ENCODE data around the gene THUMPD1.

DNA sequence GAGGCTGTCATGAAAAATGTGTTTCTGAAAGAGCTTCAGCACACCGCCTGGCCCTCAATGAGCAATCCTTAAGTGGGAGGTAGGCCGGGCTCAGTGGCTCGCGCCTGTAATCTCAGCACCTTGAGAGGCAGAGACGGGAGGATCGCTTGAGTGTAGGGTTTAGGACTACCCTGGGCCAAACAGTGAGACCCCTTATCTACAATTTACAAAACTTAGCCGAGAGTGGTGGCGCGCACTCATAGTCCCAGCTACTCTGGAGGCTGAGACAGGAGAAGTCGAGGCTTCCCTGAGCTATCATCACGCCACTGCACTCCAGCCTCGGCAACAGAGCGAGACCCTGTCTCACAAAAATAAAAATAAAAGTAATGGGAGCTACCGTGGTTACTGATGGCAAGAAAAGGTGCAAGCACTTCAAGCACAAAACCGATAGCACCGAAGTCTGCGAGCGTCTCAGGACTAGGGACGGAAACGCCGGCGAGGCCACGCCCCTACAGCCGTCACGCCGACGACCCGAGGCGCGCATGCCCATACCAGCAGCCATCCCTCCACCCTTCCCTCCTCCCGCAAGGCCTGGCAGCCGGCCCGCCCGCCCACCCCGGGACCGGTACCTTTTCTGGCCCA is 607 bp downstream of the THUMPD1 start:
- TF ChIP-seq, protein P1, sequence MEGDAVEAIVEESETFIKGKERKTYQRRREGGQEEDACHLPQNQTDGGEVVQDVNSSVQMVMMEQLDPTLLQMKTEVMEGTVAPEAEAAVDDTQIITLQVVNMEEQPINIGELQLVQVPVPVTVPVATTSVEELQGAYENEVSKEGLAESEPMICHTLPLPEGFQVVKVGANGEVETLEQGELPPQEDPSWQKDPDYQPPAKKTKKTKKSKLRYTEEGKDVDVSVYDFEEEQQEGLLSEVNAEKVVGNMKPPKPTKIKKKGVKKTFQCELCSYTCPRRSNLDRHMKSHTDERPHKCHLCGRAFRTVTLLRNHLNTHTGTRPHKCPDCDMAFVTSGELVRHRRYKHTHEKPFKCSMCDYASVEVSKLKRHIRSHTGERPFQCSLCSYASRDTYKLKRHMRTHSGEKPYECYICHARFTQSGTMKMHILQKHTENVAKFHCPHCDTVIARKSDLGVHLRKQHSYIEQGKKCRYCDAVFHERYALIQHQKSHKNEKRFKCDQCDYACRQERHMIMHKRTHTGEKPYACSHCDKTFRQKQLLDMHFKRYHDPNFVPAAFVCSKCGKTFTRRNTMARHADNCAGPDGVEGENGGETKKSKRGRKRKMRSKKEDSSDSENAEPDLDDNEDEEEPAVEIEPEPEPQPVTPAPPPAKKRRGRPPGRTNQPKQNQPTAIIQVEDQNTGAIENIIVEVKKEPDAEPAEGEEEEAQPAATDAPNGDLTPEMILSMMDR (conservative IDR thresholded peaks at IDR 0.05) = no peak
- TF ChIP-seq EZH2 (IDR thresholded peaks at IDR 0.05; ENCODE audit: low read depth) = no peak

Data from PC-9 (cell line).